SK-N-MC (cell line): ENCODE data around the gene IL31.

ENCODE experiments used
- EZH2 ChIP-seq: fragments of 200-600 bp; sonication (generic); IDR thresholded peaks from one replicate; pipeline ENCODE4 v1.6.1; 2017; ENCODE audit warnings: antibody characterized with exemption
- POLR2AphosphoS5 ChIP-seq: IDR thresholded peaks from 2 replicates; pipeline ENCODE4 v1.6.1; 2012; ENCODE audit warnings: mild to moderate bottlenecking, low read depth, low read length, borderline replicate concordance

- TF ChIP-seq POLR2AphosphoS5 = no peak
- TF ChIP-seq EZH2 = no peak
Observed at GRCh38 chr12:122145505-122146330, 28.3 kb downstream of the IL31 start.
